Epithelial cell of umbilical artery (primary cell): ENCODE data around the gene UNC119. TPM values are rescaled to one million over a fixed set of nuclear protein-coding genes. Genes with fewer than 3 reads are reported as not detected.

Experiments used
- total RNA-seq: library from RNA; depleted of rRNA; stranded (reverse); fragments of >200 nt; gene quantifications from 2 replicates; pipeline ENCODE4 v1.2.3, GENCODE V29; 2014

The UNC119 gene
- total RNA-seq, result 16.2 and 28.6 TPM in 2 replicates

DNA sequence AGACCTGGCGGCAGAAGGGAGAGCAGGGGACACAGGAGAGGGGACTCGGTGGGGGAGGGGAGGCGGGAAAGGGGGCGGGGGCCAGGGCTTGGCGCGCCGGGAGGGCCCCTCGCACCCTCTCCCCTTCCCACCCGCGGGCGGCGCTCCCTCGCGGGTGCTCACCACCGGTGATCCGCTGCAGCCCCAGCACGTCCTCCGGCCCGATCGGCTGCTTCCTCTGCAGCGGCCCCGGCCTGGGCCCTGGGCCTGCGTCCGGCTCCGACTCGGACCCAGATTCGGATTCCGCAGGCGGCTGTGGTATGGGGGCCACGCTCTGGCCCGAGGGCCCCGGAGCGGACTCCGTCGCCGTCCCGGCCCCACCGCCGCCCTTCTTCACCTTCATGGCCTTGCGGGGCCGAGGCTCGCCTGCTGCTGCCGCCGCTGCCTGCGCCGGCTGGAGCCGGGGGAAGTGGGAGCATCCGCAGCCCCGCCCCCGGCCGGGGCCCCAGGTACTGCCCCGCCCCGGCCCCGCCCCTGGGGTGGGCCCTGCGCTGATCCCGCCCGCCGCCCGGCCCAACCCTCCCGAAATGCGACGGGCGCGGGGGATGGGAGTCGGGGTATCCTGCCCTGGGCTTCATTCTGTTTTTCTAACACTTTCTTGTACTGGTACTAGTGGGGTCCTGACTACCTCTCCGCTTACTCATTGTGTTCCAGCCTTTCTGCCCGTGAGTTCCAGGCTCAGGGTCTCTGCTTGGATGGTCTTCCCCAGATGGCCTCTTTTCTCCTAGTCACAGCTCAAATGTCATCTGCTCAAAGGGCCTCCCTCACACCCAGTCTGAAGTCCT, at the start of gene UNC119:
TSS of gene UNC119 (minus strand) at position 449 of the 824 bp plus-strand sequence. CDS start at position 382, 67 bp downstream.

DNA sequence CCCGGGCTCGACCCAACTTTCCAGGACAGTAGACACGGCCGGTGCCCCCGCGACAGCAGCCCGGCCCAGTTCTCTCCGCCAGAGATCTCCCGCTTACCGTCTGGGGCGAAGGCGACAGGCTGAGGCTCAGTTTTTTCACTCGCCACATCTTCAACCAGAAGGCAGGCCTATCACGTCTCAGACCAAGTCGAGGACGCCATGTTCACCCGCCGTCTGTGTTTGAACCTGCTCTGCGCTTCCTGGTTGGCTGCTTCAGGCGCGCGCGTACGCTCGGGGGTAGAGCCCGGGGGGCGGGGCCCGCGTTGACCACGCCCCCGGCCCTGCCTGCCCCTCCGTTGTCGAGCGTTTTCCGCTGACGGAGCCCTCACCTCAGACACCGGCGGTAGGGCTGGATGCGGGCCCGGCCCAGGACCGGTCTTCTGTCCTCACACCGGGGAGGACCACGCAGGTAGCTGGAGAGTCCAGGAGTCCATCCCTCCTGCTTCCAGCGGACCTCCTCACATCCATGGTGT, 46.4 kb upstream of the UNC119 start, which contains the start of gene SPAG5:
TSS of gene SPAG5 (minus strand) at position 227 of the 512 bp plus-strand sequence. CDS start at position 148, 79 bp downstream.

DNA sequence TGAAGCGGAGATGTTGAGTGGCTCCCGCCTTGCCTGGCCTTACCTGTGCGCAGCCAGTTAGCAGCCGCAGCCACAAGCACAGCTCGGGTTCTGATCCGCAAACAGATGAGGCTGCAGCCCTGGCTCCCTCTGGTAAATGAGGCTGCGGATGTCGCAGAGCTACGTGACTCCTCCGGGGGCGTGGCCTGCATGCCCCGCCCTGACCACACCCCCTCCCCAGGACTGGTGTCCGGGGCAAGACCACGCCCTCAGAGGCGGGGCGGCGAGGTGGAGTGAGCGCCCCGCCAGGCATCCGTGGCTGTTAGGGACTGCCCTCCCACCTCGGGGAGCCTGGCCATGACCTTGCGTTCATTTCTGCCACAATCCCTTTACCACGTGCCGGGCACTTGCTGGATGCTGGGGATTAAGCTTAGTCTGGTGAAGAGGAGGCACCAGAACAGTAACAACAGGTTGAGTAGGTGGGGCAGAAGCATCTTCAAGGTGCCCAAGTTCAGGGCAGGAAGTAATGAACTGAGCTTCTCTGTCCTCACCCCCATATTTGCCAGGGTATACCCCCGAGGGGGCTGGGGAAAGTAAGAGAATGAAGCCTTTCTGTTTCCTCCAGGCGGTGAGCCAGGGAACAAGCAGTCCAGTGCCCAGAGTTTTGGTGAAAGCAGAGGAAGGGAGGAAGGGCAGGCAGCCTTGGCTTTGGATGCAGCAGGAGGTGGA, 24.5 kb upstream of the UNC119 start, which contains the start of gene ALDOC:
TSS of gene ALDOC (minus strand) at position 138 of the 708 bp plus-strand sequence. CDS start 1,363 bp downstream, outside the sequence.

GRCh38 chr17:28571361-28572122, 19.1 kb upstream of the UNC119 start, which contains the start of gene PIGS:
PIGS (minus strand) TSS chr17:28571524; CDS start chr17:28571496, 28 bp downstream.

GRCh38 chr17:28505986-28506665, 46.3 kb downstream of the UNC119 start, which contains the start of gene FOXN1:
FOXN1 (plus strand) TSS chr17:28506348; CDS start chr17:28523970, 17,622 bp downstream.

Other genes starting within 250 kb of the UNC119 start
- 19.1 and 22.7 TPM in 2 replicates for gene TMEM97, start 233.4 kb downstream of the UNC119 start, total RNA-seq
- gene IFT20, start 217.2 kb downstream of the UNC119 start, total RNA-seq, result 72.3 and 84.1 TPM in 2 replicates
- gene TNFAIP1, start 216.9 kb downstream of the UNC119 start, total RNA-seq, result 29.2 and 36.6 TPM in 2 replicates
- 70.5 and 73.7 TPM in 2 replicates for gene POLDIP2, start 195.1 kb downstream of the UNC119 start, total RNA-seq
- gene SEBOX, start 187.4 kb downstream of the UNC119 start, total RNA-seq, result not detected in 2 replicates
- gene VTN, start 182.3 kb downstream of the UNC119 start, total RNA-seq, result under 0.01 and 0.30 TPM in 2 replicates
- 2.6 and 5.5 TPM in 2 replicates for gene SARM1, start 180.9 kb downstream of the UNC119 start, total RNA-seq
- 1.6 and 4.4 TPM in 2 replicates for gene SLC46A1, start 146.4 kb downstream of the UNC119 start, total RNA-seq
- not detected in 2 replicates for gene SLC13A2, start 79.0 kb downstream of the UNC119 start, total RNA-seq
- gene FOXN1, start 46.3 kb downstream of the UNC119 start, total RNA-seq, result not detected in 2 replicates
- 55.9 and 69.9 TPM in 2 replicates for gene PIGS, start 18.9 kb upstream of the UNC119 start, total RNA-seq
- 19.8 and 41.9 TPM in 2 replicates for gene ALDOC, start 24.3 kb upstream of the UNC119 start, total RNA-seq
- 29.2 and 37.8 TPM in 2 replicates for gene SPAG5, start 46.4 kb upstream of the UNC119 start, total RNA-seq
- 2.6 and 4.9 TPM in 2 replicates for gene RSKR, start 61.6 kb upstream of the UNC119 start, total RNA-seq
- gene BLTP2, start 92.5 kb upstream of the UNC119 start, total RNA-seq, result 156 and 164 TPM in 2 replicates
- 72.0 and 76.0 TPM in 2 replicates for gene SDF2, start 109.3 kb upstream of the UNC119 start, total RNA-seq
- 26.3 and 31.3 TPM in 2 replicates for gene SUPT6H, start 109.6 kb upstream of the UNC119 start, total RNA-seq
- gene PROCA1, start 159.3 kb upstream of the UNC119 start, total RNA-seq, result 0.65 and 1.5 TPM in 2 replicates
- 137 and 157 TPM in 2 replicates for gene RAB34, start 165.2 kb upstream of the UNC119 start, total RNA-seq
- 376 and 820 TPM in 2 replicates for gene RPL23A, start 167.4 kb upstream of the UNC119 start, total RNA-seq
- 1.6 and 1.7 TPM in 2 replicates for gene TLCD1, start 173.6 kb upstream of the UNC119 start, total RNA-seq
- gene NEK8, start 176.2 kb upstream of the UNC119 start, total RNA-seq, result 1.6 and 2.0 TPM in 2 replicates
- gene TRAF4, start 191.4 kb upstream of the UNC119 start, total RNA-seq, result 33.7 and 46.4 TPM in 2 replicates